CD4-positive, alpha-beta T cell treated with Interleukin-12 subunit alpha and Interleukin-12 subunit beta, for 1 hour (primary cell): ENCODE data around the gene LCLAT1.
A peak's percentile ranks its signal among the peaks of the same experiment; 100 is the strongest.

Experiments
- DNase-seq: peaks from one replicate; pipeline ENCODE4 v3.0.0-alpha.2; 2020

The LCLAT1 gene

GRCh38 chr2:30424231-30424630 is 22.8 kb upstream of the LCLAT1 start:
- no peak for DNase-seq

- DNase-seq: no peak
These were observed 21.7 kb upstream of the LCLAT1 start for GRCh38 chr2:30425326-30425725.

- no peak for DNase-seq
These were observed 19.3 kb upstream of the LCLAT1 start for GRCh38 chr2:30427606-30428347.

GRCh38 chr2:30428348-30428662 is 18.7 kb upstream of the LCLAT1 start:
- DNase-seq: no peak

- no peak for DNase-seq
These were observed 18.1 kb upstream of the LCLAT1 start for GRCh38 chr2:30428827-30429461.

GRCh38 chr2:30433541-30434299 is 13.3 kb upstream of the LCLAT1 start:
- no peak for DNase-seq

- no peak for DNase-seq
These were observed 12.3 kb upstream of the LCLAT1 start for GRCh38 chr2:30434708-30435107.

- DNase-seq: no peak
These were observed 10.1 kb upstream of the LCLAT1 start for GRCh38 chr2:30436859-30437435.

- no peak for DNase-seq
These were observed 9.1 kb upstream of the LCLAT1 start for GRCh38 chr2:30437809-30438548.

- DNase-seq: no peak
These were observed 7.8 kb upstream of the LCLAT1 start for GRCh38 chr2:30439296-30439695.

GRCh38 chr2:30439879-30440278 is 7.2 kb upstream of the LCLAT1 start:
- no peak for DNase-seq

GRCh38 chr2:30441023-30441422 is 6.0 kb upstream of the LCLAT1 start:
- DNase-seq: no peak

GRCh38 chr2:30443081-30443480 is 4.0 kb upstream of the LCLAT1 start:
- DNase-seq: no peak

- DNase-seq: no peak
These were observed 2.8 kb upstream of the LCLAT1 start for GRCh38 chr2:30444273-30444672.

GRCh38 chr2:30445266-30445821 is 1.7 kb upstream of the LCLAT1 start:
- no peak for DNase-seq

GRCh38 chr2:30446602-30447148 is 371 bp upstream of the LCLAT1 start:
- DNase-seq: peak; percentile 33

- no peak for DNase-seq
These were observed 1.3 kb downstream of the LCLAT1 start for GRCh38 chr2:30448308-30448707.

- no peak for DNase-seq
These were observed 1.8 kb downstream of the LCLAT1 start for GRCh38 chr2:30448866-30449265.

- no peak for DNase-seq
These were observed 3.0 kb downstream of the LCLAT1 start for GRCh38 chr2:30450025-30450424.

GRCh38 chr2:30453498-30453897 is 6.5 kb downstream of the LCLAT1 start:
- no peak for DNase-seq

- DNase-seq: no peak
These were observed 7.5 kb downstream of the LCLAT1 start for GRCh38 chr2:30454571-30454970.

GRCh38 chr2:30455114-30455738 is 8.2 kb downstream of the LCLAT1 start:
- DNase-seq: no peak
